Testis (tissue), 3 donors: Measurements from ENCODE around the gene CARMIL1. TPM values are rescaled to one million over a fixed set of nuclear protein-coding genes. Genes with fewer than 3 reads are reported as not detected.

Experiments
- DNase-seq: peaks from one replicate; pipeline ENCODE4 v3.0.0-alpha.2; 2019
- H3K27ac ChIP-seq, 2 donors: fragments of 200-600 bp; sonication (generic); one replicate each; pipeline ENCODE4 v1.5.1; 2019
- H3K27me3 ChIP-seq: fragments of 200-600 bp; sonication (generic); one replicate; pipeline ENCODE4 v1.5.1; 2019
- H3K36me3 ChIP-seq: fragments of 200-600 bp; sonication (generic); one replicate; pipeline ENCODE4 v1.5.1; 2017; ENCODE audit warnings: low read depth; ENCODE audit errors: missing control alignments
- H3K4me1 ChIP-seq: fragments of 200-600 bp; sonication (generic); one replicate; pipeline ENCODE4 v1.5.1; 2019
- H3K4me3 ChIP-seq, 2 donors: fragments of 200-600 bp; sonication (generic); one replicate each; pipeline ENCODE4 v1.5.1; 2017 to 2019
- H3K9me3 ChIP-seq: fragments of 200-600 bp; sonication (generic); one replicate; pipeline ENCODE4 v1.5.1; 2017
- CTCF ChIP-seq, 3 experiments: fragments of 450-650 bp in 2 of 3; fragments of 200-600 bp in 1 of 3; sonication (generic) in 1 of 3; IDR thresholded peaks; one replicate each; pipeline ENCODE4 v1.5.1; 2016 to 2019; ENCODE audit warnings: antibody characterized with exemption in 3 of 3, mild to moderate bottlenecking in 2 of 3, moderate library complexity in 1 of 3
- POLR2A ChIP-seq: fragments of 450-650 bp; IDR thresholded peaks from one replicate; pipeline ENCODE4 v1.6.1; 2017; ENCODE audit warnings: antibody characterized with exemption, mild to moderate bottlenecking, moderate library complexity
- WGBS, 2 donors: methylation state at CpG; one replicate each; pipeline ENCODE4 v1.1.5; 2018; 5-methylcytosine and 5-hydroxymethylcytosine counted together
- intact Hi-C: fragments of 100-400 bp; cut with DNase I; formaldehyde crosslinking; loops from one replicate; pipeline ENCODE4 v1.15.1; 2023; ENCODE audit warnings: low total_unique reads
- polyA plus RNA-seq: library from polyadenylated mRNA; stranded (reverse); fragments of 350-450 nt; fragmentation: Illumina TruSeq; extraction: RNeasy Lipid Tissue Mini Kit (QIAGEN cat#74804); gene quantifications from one replicate; pipeline ENCODE4 v1.2.3, GENCODE V29; 2014; ENCODE audit warnings: low read depth, low replicate concordance; ENCODE audit not compliant: insufficient read depth
- total RNA-seq, 2 donors: library from RNA; depleted of rRNA; stranded (reverse); fragments of >200 nt; gene quantifications; one replicate each; pipeline ENCODE4 v1.2.3, GENCODE V29; 2016

CARMIL1 gene
- total and polyA plus RNA-seq, 3 donors from 2014 or later, result 39.4 to 120 (median 108) TPM

GRCh38 chr6:25277857-25278256, 1.3 kb upstream of the CARMIL1 start:
- intact Hi-C loops, result no loop called here
- no peaks in the 10 kb centered on the region for H3K27me3 ChIP-seq
- H3K36me3 ChIP-seq, result no peaks in the 10 kb centered on the region
- no peak for TF ChIP-seq POLR2A
- TF ChIP-seq CTCF (IDR thresholded peaks at IDR 0.05), result no peak
- H3K4me1 ChIP-seq, result peaks cover 19% of the 10 kb centered on the region
- no peak for DNase-seq
- peak overlapping the region; percentile 88 for H3K27ac ChIP-seq
- 46 to 76% methylated on average over 1 of the region's 1 CpG for WGBS, 2 donors
- no peak overlapping the region for H3K4me3 ChIP-seq
- no peaks in the 10 kb centered on the region for H3K9me3 ChIP-seq

- H3K4me3 ChIP-seq, result peak overlapping the region; percentile 81 to 92
- no peak for DNase-seq
- no peaks in the 10 kb centered on the region for H3K36me3 ChIP-seq
- peak overlapping the region; percentile 88 for H3K27ac ChIP-seq
- no peaks in the 10 kb centered on the region for H3K9me3 ChIP-seq
- H3K27me3 ChIP-seq, result no peaks in the 10 kb centered on the region
- no peak for TF ChIP-seq POLR2A
- H3K4me1 ChIP-seq, result peaks cover 20% of the 10 kb centered on the region
- intact Hi-C loops, result no loop called here
- 3% methylated on average over 16 of the region's 16 CpGs for WGBS, 2 donors
These were observed 787 bp upstream of the CARMIL1 start for GRCh38 chr6:25278261-25278913.

GRCh38 chr6:25279748-25280343, 672 bp downstream of the CARMIL1 start:
- Histone ChIP-seq H3K27ac (peak overlapping the region; percentile 88), H3K4me1 (peaks cover 20% of the 10 kb centered on the region), H3K27me3 (no peaks in the 10 kb centered on the region), H3K4me3 (peak overlapping the region; percentile 81 to 92), H3K36me3 (no peaks in the 10 kb centered on the region), H3K9me3 (no peaks in the 10 kb centered on the region)
- peak; percentile 46 for DNase-seq
- intact Hi-C loops, result no loop called here
- TF ChIP-seq POLR2A, result no peak
- no peak for TF ChIP-seq CTCF (IDR thresholded peaks at IDR 0.05)
- 2 to 3% methylated on average over 20 to 31 of the region's 31 CpGs for WGBS, 2 donors

- intact Hi-C loops, result no loop called here
- peak overlapping the region; percentile 81 to 92 for H3K4me3 ChIP-seq
- peak overlapping the region; percentile 88 for H3K27ac ChIP-seq
- DNase-seq, result no peak
- H3K27me3 ChIP-seq, result no peaks in the 10 kb centered on the region
- H3K4me1 ChIP-seq, result peaks cover 20% of the 10 kb centered on the region
- no peaks in the 10 kb centered on the region for H3K9me3 ChIP-seq
- TF ChIP-seq CTCF (IDR thresholded peaks at IDR 0.05), result no peak
- no peak for TF ChIP-seq POLR2A
- H3K36me3 ChIP-seq, result no peaks in the 10 kb centered on the region
- 6 to 10% methylated on average over 13 of the region's 13 CpGs for WGBS, 2 donors
These were observed 1.3 kb downstream of the CARMIL1 start for GRCh38 chr6:25280344-25281074.

GRCh38 chr6:25286891-25287290, 7.7 kb downstream of the CARMIL1 start:
- TF ChIP-seq POLR2A (no peak), CTCF (IDR thresholded peaks at IDR 0.05) (no peak)
- Histone ChIP-seq H3K4me1 (peaks cover 21% of the 10 kb centered on the region), H3K9me3 (no peaks in the 10 kb centered on the region), H3K4me3 (no peak overlapping the region), H3K36me3 (no peaks in the 10 kb centered on the region), H3K27ac (no peak overlapping the region), H3K27me3 (no peaks in the 10 kb centered on the region)
- WGBS, 2 donors, result 74 to 78% methylated on average over 2 of the region's 2 CpGs
- intact Hi-C loops, result no loop called here
- no peak for DNase-seq
